Tongue (tissue), 2 donors: Measurements from ENCODE around the gene GDPD3. TPM values are rescaled to one million over a fixed set of nuclear protein-coding genes. Genes with fewer than 3 reads are reported as not detected.
"Not testable (repeated sequence)": the region's sequence is repeated elsewhere in the genome, so short reads cannot be mapped to it uniquely, and the experiment has no call there.

ENCODE experiments used
- DNase-seq: peaks from one replicate; pipeline ENCODE4 v3.0.0-alpha.2; 2015
- total RNA-seq: library from RNA; depleted of rRNA; stranded (reverse); fragments of >200 nt; gene quantifications from one replicate; pipeline ENCODE4 v1.2.3, GENCODE V29; 2014

GDPD3 gene
- total RNA-seq, 1 donor from 2014 or later = 3.3 TPM

DNA sequence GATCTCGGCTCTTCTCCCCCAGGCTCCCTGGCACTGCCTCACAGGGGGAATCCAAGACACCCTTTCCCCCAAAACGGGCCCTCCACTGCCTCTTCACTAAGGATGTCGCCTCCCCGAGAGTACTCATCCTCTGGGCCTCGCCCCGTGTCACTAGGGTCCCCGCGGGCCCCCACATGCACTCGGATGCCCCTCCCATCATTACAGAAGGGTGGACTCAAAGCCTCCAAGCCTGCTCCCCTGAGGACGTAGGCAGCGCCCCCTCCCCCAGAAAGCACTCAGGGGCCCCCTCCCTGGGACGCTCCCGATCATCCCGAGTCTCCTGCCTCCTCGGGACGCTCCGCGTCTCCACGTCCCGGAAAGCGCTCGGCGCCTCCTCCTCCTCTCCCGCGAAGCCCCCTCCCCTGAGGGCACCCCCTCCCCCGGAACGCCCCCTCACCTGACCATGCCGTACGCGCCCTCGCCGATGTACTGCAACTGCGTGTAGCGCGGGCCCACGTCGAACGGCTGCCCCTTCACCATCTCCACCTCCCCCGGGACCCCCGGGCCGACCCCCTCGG is 9.3 kb upstream of the GDPD3 start:
- no peak for DNase-seq

DNA sequence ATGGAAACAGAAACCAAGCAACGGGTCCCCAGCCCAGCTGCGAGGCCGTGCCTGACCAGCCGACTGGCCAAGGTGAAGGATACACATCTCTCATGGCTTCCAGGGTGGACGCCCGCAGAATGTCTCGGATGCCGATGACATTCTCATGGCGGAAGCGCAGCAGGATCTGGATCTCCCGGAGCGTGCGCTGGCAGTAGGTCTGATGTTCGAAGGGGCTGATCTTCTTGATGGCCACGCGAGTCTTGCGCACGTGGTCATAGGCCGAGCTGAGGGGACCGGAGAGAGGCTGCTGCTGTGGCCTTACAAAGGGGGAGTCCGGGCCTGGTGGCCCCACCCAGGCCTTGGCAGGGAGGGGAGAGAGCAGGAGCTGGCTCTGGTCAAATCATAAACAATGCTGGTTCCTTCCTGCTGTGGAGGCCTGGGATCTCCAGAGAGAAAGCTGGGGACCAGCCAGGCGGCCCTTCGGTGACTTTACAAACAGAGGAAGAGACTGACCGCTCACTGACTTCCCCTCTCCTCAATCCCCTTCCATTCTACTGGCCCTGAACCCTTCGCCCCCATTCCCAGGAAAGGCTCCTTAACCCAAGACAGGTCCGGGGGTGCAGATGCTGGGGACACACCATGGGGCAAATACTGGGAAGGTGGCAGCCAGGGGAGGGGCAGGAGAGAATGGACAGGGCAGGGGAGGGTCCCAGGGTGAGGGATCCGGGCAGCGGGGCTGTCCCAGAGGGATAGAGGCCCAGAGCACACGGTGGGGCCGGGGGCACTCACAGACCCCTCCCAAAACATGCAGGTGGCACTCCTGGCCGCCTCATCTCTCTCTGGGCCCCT is 8.6 kb upstream of the GDPD3 start:
- DNase-seq = peak; percentile 44

- no peak for DNase-seq
Observed at GRCh38 chr16:30120340-30121105, 7.2 kb upstream of the GDPD3 start.

GRCh38 chr16:30119428-30119827 is 6.1 kb upstream of the GDPD3 start:
- DNase-seq = no peak

DNA sequence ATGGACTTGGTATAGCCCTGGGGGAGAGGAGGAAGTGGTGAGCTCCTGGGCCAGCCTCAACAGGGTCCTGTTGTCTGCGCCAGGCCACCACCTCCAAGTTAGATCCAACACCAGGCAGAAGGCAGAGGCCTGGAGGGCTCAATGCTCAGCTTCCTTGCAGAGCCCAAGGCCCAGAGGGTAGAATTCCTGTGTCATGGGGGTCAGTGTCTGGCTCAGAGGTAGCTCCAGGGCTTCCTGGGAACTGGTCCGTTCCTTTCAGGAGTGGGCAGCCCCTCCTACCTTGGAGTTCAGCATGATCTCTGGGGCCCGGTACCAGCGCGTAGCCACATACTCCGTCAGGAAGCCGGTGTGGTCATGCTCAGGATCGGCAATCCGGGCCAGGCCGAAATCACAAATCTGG is 4.4 kb upstream of the GDPD3 start:
- no peak for DNase-seq

DNA sequence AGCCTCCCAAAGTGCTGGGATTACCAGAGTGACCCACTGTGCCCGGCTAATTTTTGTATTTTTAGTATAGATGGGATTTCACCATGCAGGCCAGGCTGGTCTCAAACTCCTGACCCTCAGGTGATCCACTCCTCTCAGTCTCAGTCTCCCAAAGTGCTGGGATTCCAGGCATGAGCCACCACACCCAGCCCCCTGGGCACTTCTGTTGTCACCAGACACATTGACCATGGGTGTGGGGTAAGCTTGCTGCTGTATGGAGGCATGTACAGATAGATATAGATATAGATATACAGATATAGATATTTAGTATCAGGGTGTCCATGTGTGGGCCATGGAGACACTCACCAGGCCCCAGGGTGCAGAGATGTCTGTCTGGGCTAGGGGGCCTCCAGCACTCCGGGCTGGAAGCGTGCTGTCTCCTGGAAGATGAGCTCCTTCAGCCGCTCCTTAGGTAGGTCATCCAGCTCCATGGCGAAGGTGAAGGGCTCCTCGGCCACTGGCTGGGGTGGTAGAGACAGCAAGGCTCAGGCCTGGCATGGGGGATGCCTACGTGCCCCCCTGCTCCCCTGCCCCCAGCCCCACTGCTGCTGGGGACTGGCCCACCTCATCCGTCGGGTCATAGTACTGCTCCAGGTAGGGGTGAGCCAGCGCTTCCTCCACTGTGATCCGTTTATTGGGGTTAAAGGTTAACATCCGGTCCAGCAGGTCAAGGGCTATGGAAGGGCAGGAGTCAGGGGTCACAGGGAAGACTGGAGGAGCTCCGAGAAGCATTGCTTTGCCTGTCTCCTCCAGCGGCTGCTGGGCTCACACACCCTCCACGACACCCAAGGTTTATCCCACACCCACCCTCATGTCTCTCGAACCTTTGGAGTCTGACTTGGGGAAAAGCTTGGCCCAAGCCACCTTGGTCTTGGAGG is 3.2 kb upstream of the GDPD3 start:
- no peak for DNase-seq

- DNase-seq = no peak
Observed at GRCh38 chr16:30115238-30115637, 1.9 kb upstream of the GDPD3 start.

- not testable (repeated sequence) for DNase-seq
Observed at GRCh38 chr16:30114833-30115232, 1.5 kb upstream of the GDPD3 start.

DNA sequence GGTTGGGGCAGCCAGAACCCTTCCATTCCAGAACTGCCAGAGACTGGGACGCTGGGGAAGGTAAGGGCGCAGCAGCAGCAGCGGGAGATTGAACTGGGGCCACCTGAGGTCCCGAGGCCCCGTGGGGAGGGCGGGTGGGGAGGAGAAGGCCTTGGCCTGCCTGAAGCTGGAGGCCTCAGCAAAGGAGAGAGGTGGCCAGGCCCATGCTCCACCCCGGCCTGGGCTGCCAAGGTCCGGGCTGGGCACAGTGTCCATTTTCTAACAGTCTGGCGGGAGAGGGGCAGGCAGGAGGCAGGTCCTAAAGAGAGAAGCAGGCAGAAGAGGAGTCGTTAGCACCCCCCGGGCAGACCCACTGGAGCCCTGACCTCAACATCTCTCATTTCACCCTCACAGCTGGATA is 1.1 kb upstream of the GDPD3 start:
- no peak for DNase-seq

- no peak for DNase-seq
Observed at GRCh38 chr16:30113711-30114333, 485 bp upstream of the GDPD3 start.

DNA sequence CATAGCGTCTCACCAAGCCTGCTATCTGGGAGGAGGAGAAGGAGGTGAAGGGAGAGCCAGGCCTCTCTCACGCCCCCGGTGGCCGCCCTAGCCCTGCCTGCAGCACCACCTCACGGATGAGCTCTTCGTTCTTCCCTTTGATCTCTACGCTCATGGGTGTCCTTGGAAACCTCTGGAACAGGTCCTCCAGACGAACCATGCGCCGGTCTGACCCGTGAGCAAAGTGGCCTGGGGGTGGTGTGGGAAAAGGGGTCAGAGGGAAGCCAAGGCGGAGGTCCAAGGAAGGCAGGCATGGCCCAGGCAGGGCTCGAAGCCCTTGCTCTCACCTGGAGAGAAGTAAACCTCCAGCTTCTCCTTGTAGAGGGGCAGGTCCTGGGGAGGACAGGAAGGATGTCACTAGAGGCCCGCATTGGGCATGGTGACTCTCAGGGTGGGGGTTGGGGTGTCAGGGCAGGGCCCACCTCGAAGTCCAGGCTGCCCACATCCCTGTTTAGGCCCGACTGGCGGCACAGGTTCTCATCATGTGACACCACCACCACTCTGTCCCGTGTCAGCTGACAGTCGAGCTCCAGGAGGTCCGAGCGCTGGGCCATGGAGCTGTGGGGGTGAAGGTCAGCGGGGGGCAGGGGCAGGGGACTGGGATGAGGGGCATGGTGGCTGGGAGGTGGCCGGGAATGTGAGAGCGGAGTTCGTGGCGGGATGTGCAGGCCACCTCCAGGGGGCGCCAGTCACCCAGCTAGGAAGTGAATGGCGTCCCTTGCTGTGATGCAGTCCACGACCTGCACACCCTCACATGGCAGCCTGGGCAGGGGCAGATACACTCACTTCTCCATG is 923 bp downstream of the GDPD3 start:
- peak; percentile 41 for DNase-seq

DNA sequence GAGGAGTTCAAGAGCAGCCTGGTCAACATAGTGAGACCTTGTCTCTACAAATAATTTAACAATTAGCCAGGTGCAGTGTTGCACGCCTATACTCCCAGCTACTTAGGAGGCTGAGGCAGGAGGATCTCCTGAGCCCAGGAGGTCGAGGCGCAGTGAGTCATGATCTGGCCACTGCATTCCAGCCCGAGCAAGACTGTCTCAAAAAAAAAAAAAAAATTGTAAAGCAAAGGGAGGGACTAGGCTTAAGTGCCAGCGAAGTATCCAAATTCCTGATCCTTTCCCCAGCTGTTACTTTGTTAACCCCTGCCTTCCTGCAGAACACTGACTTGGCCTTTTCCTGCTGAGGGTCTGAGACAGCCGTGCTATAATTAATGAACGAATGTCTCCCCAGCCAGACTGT is 2.7 kb downstream of the GDPD3 start:
- DNase-seq = peak; percentile 81

- no peak for DNase-seq
Observed at GRCh38 chr16:30108059-30108850, 5.1 kb downstream of the GDPD3 start.

- DNase-seq = no peak
Observed at GRCh38 chr16:30104492-30104891, 8.8 kb downstream of the GDPD3 start.

- no peak for DNase-seq
Observed at GRCh38 chr16:30104090-30104489, 9.2 kb downstream of the GDPD3 start.

DNA sequence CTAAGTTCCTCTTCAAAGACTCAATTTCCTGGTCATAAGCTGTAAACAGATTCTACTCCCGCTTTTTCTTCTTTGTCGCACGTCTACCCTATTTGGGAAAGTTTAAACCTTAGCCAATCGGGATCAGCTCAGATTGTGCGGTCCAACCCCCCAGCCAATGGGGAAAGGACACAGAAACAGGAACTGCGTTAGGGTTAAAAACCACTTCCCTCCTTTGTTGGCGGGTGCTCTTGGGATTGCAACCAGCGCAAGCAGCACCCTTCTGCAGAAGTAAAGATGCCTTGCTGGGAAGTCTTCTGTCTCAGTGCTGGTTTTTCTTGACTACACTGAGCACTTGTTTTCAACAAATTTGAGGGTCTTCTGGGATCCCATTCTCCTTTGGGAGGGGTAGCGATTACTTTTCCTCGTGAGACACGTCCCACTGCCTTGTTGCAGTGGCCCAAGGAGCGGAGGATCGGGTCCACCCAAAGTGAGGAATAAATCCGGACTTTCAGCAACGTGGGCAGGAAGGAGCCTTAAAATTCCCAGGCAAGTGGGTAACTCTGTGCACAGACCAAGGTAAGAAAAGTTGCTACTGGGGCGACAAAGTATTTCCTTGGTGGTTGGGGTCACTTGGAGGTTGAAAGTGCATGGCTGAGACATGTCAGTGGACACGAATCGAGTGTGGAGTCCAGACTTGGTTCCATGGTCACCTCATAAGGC is 16.3 kb downstream of the GDPD3 start:
- DNase-seq = no peak

DNA sequence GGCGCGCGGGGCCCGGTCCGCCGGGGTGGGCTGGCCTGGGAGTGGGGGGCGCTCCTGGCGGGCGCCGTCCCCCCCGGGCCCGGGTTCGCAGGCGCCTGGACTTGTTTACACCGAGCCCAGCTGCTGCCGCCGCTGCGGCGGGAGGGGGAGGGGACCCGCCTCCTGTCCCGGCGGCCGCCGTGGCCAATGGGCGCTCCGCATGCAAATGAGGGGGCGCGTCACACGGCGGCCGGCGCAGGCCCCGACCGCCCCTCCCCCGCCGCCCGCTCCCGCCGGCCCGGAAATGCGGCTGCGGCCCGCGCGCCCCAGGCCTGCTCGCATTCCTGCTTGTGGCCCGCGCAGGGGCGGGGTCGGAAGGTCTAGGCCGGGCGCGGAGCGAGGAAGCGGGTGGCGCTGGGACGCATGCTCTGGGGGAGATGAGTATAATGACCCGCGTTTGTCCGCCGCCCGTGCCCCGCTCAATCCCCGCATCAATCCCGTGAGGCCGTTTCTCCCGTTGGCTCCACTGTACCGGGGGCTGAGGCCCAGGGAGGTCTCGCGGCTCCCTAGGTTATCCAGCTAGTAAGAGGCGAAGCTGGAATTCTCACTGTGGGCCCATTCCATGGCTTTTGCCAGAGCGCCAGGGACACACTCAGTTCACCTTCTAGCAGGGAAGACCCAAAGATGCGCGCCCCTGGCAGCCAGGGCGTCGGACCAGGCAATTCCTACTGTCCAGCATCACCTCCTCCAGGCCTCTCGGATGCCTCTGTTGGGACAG is 17.1 kb downstream of the GDPD3 start, which contains the start of gene YPEL3:
YPEL3 (minus strand) TSS at position 109 of the 757 bp plus-strand sequence. CDS start 731 bp downstream, outside the sequence.
- peak; percentile 95 for DNase-seq
